ENCODE results near the gene NRROS.

- TF ChIP-seq POLR2A (IDR thresholded peaks at IDR 0.05) (no peak), CTCF (IDR thresholded peaks at IDR 0.05) (no peak), POLR2AphosphoS5 (IDR thresholded peaks at IDR 0.05) (no peak)
Measured at GRCh38 chr3:196651819-196652218, 12.3 kb downstream of the NRROS start.
